HL-60 (cell line): Measurements from ENCODE around the gene ZNF555.

Experiments
- CTCF ChIP-seq: IDR thresholded peaks from one replicate; pipeline ENCODE4 v1.5.1; 2011; ENCODE audit warnings: low read length, control low read depth, inconsistent platforms; ENCODE audit not compliant: insufficient read depth
- POLR2AphosphoS5 ChIP-seq: IDR thresholded peaks from 2 replicates; pipeline ENCODE4 v1.6.1; 2012; ENCODE audit warnings: low read depth

GRCh38 chr19:2815923-2816322 lies 25.4 kb upstream of the ZNF555 start:
- TF ChIP-seq POLR2AphosphoS5 = no peak
- no peak for TF ChIP-seq CTCF
